A549 (cell line): Measurements from ENCODE around the gene ADAMTS16. TPM values are rescaled to one million over a fixed set of nuclear protein-coding genes. Genes with fewer than 3 reads are reported as not detected.

Experiments used
- ATAC-seq, 2 experiments: fragments of 200-7000 bp in 1 of 2; fragments of >200 bp in 1 of 2; cut with Nextera tagmentation in 1 of 2; cut with Tn5 transposase in 1 of 2; 3 replicates each; pipeline versions ENCODE4 v1.8.0 to v1.9.1; 2018 to 2020; ENCODE audit warnings: mild to moderate bottlenecking in 1 of 2, moderate library complexity in 1 of 2
- CTCF ChIA-PET: fragments of 300-600 bp; sonication (Branson Sonifier 250); formaldehyde crosslinking; extraction: SDS; loops from one replicate; lab custom pipeline; 2021; ENCODE audit warnings: antibody characterized with exemption, inconsistent platforms; lab: Yijun Ruan, JAX
- POLR2A ChIA-PET: fragments of 350-600 bp; formaldehyde crosslinking; extraction: SDS; loops from one replicate; lab custom pipeline; 2021; ENCODE audit warnings: antibody characterized with exemption, inconsistent platforms; lab: Yijun Ruan, JAX
- DNase-seq, 2 experiments: peaks; one replicate each; pipeline versions ENCODE4 v3.0.0 to v3.0.0-alpha.2; 2011 to 2016; ENCODE audit warnings: low read depth in 1 of 2, low spot score in 1 of 2
- FAIRE-seq: peaks from 2 replicates; lab custom pipeline; 2011; peaks lifted over from hg19 to GRCh38; lab: Jason Lieb, UNC
- H3K27ac ChIP-seq, 2 experiments: fragments of >200 bp; sonication (Bioruptor Twin); formaldehyde crosslinking; 3 replicates each; pipeline ENCODE4 v1.5.1; 2016 to 2017
- H3K4me1 ChIP-seq: fragments of >200 bp; sonication (Bioruptor Twin); formaldehyde crosslinking; 3 replicates; pipeline ENCODE4 v1.6.1; 2016
- H3K4me2 ChIP-seq: fragments of >200 bp; sonication (Bioruptor Twin); formaldehyde crosslinking; 3 replicates; pipeline ENCODE4 v1.6.1; 2016
- H3K4me3 ChIP-seq: fragments of >200 bp; sonication (Bioruptor Twin); formaldehyde crosslinking; 3 replicates; pipeline ENCODE4 v1.5.1; 2016
- H3K9me3 ChIP-seq: fragments of >200 bp; sonication (Bioruptor Twin); formaldehyde crosslinking; 3 replicates; pipeline ENCODE4 v1.6.1; 2016
- CBX2 ChIP-seq: fragments of 200-600 bp; sonication (generic); IDR thresholded peaks from 2 replicates; pipeline ENCODE4 v1.6.1; 2016; ENCODE audit warnings: low read depth, mild to moderate bottlenecking, borderline replicate concordance
- CBX8 ChIP-seq: fragments of 200-600 bp; sonication (generic); IDR thresholded peaks from 2 replicates; pipeline ENCODE4 v1.6.1; 2016
- CEBPB ChIP-seq, 2 experiments: fragments of >200 bp in 1 of 2; sonication (Bioruptor Twin) in 1 of 2; formaldehyde crosslinking in 1 of 2; IDR thresholded peaks; 2 replicates each; pipeline ENCODE4 v1.6.1; 2012 to 2016
- EHF ChIP-seq: fragments of 250-450 bp; sonication (Bioruptor Pico); IDR thresholded peaks from 2 replicates; pipeline ENCODE4 v1.5.0; 2020; ENCODE audit warnings: mild to moderate bottlenecking
- EHMT2 ChIP-seq: fragments of 200-600 bp; sonication (generic); IDR thresholded peaks from 2 replicates; pipeline ENCODE4 v1.6.1; 2016; ENCODE audit warnings: antibody characterized with exemption, low read depth, mild to moderate bottlenecking, moderate library complexity
- FOSL2 ChIP-seq, 2 experiments: fragments of 450-650 bp in 1 of 2; fragments of >200 bp in 1 of 2; sonication (Bioruptor Twin) in 1 of 2; formaldehyde crosslinking; IDR thresholded peaks; 2 replicates each; pipeline versions ENCODE4 v1.5.0 to v1.6.1; 2016 to 2020; ENCODE audit warnings: mild to moderate bottlenecking in 1 of 2, moderate library complexity in 1 of 2
- FOXS1 ChIP-seq: fragments of 250-450 bp; sonication (Bioruptor Pico); IDR thresholded peaks from 2 replicates; pipeline ENCODE4 v1.5.0; 2020; ENCODE audit warnings: mild to moderate bottlenecking, moderate library complexity
- HEYL ChIP-seq: fragments of 250-450 bp; sonication (Bioruptor Pico); IDR thresholded peaks from 2 replicates; pipeline ENCODE4 v1.8.0; 2021; ENCODE audit warnings: mild to moderate bottlenecking, moderate library complexity
- HOXB13 ChIP-seq: fragments of 250-450 bp; sonication (Bioruptor Pico); IDR thresholded peaks from 2 replicates; pipeline ENCODE4 v1.5.0; 2020; ENCODE audit warnings: low read depth, mild to moderate bottlenecking, moderate library complexity
- JUNB ChIP-seq: fragments of >200 bp; sonication (Bioruptor Twin); formaldehyde crosslinking; IDR thresholded peaks from 2 replicates; pipeline ENCODE4 v1.6.1; 2016
- KDM1A ChIP-seq: fragments of 200-600 bp; sonication (generic); IDR thresholded peaks from 2 replicates; pipeline ENCODE4 v1.6.1; 2016; ENCODE audit warnings: low read depth, mild to moderate bottlenecking
- KDM5A ChIP-seq: fragments of 200-600 bp; sonication (generic); IDR thresholded peaks from 2 replicates; pipeline ENCODE4 v1.6.1; 2016; ENCODE audit warnings: antibody characterized with exemption, mild to moderate bottlenecking
- MAFK ChIP-seq: fragments of 450-650 bp; IDR thresholded peaks from 2 replicates; pipeline ENCODE4 v1.6.1; 2014; ENCODE audit not compliant: partially characterized antibody
- MAZ ChIP-seq: fragments of 150-350 bp; IDR thresholded peaks from 2 replicates; pipeline ENCODE4 v1.6.1; 2014; ENCODE audit warnings: antibody characterized with exemption, low read depth, low read length, borderline replicate concordance
- NFE2L2 ChIP-seq: fragments of 150-350 bp; conservative IDR thresholded peaks from 2 replicates; pipeline ENCODE4 v1.6.1; 2014; ENCODE audit warnings: low read length
- NR3C1 ChIP-seq: fragments of >200 bp; sonication (Bioruptor Twin); formaldehyde crosslinking; IDR thresholded peaks from 3 replicates; pipeline ENCODE4 v1.6.1; 2017
- POLR2A ChIP-seq: IDR thresholded peaks from 2 replicates; pipeline ENCODE4 v1.6.1; 2012; ENCODE audit warnings: mild to moderate bottlenecking, low read length
- POLR2AphosphoS2 ChIP-seq: conservative IDR thresholded peaks from 2 replicates; pipeline ENCODE4 v1.6.1; 2012; ENCODE audit warnings: low read length, improper control_type of control experiment, inconsistent platforms
- RAD21 ChIP-seq, 2 experiments: fragments of >200 bp in 1 of 2; sonication (Bioruptor Twin) in 1 of 2; formaldehyde crosslinking in 1 of 2; IDR thresholded peaks in 1 of 2; conservative IDR thresholded peaks in 1 of 2; 2 replicates in 1 of 2; 3 replicates in 1 of 2; pipeline ENCODE4 v1.6.1; 2012 to 2018; ENCODE audit warnings: inconsistent platforms in 1 of 2
- RARB ChIP-seq: fragments of 250-450 bp; sonication (Bioruptor Pico); IDR thresholded peaks from 2 replicates; pipeline ENCODE4 v1.8.0; 2021; ENCODE audit warnings: mild to moderate bottlenecking, moderate library complexity
- ZC3H11A ChIP-seq: fragments of 450-650 bp; IDR thresholded peaks from 2 replicates; pipeline ENCODE4 v1.6.1; 2014; ENCODE audit warnings: antibody characterized with exemption, mild to moderate bottlenecking
- WGBS: methylation state at CpG from one replicate; pipeline ENCODE4 v1.1.6; 2017; ENCODE audit errors: missing lambda C conversion rate; 5-methylcytosine and 5-hydroxymethylcytosine counted together
- polyA plus RNA-seq, 4 experiments: library from polyadenylated mRNA; depleted of rRNA in 3 of 4; stranded (reverse); fragments of >200 nt; fragmentation: RNase III in 1 of 4; extraction: RNeasy Plus Mini Kit Qiagen cat#74134 plus additional on column Dnase treatment in 1 of 4; gene quantifications; 2 replicates in 3 of 4; 3 replicates in 1 of 4; pipeline ENCODE4 v1.2.3, GENCODE V29; 2011 to 2017
- TF ChIP-seq, protein P1 (sequence below): fragments of >200 bp; sonication (Bioruptor Twin); formaldehyde crosslinking; IDR thresholded peaks from 3 replicates; pipeline ENCODE4 v1.6.1; 2016
- TF ChIP-seq, protein P2 (sequence below): IDR thresholded peaks from 2 replicates; pipeline ENCODE4 v1.6.1; 2012

The ADAMTS16 gene
- polyA plus RNA-seq, 2 of the 4 experiments (the other 2 are of a cell fraction): 0.71 to 1.0 TPM

DNA sequence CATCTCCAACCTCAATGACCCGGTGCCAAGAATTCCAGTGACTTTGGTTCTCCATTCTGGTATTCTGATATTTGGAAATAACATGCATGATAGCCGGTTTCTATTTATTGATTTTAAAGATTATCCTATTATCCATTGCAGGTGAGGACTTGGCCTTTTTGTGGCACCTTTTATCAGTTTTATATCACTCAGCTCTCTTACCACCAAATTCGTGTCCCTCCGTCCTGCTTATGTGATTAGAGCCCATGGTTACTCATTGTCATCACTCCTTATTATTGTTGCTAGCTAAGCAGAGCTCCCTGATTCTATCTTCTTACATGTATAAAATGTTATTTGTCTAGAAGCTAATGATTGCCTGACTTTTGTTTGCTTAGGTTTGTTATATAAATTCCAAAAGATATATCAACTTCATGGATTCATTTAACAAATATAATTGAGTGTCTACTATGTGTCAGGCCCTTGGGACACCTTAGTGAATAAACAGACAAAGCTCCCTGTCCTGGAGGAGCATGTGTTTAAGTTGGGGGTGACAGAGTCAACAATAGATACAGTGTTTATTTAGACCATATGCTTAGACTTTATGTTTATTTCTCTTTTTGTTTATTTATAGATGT lies 138.2 kb downstream of the ADAMTS16 start (continued):
- TF ChIP-seq EHF (CRISPR knock-in tag) (no peak), FOSL2 (IDR thresholded peaks at IDR 0.05) (no peak), FOSL2 (CRISPR knock-in tag; IDR thresholded peaks at IDR 0.05) (peak; percentile 21; the same call in 1 of the 2 replicates), KDM1A (no peak), KDM5A (no peak), POLR2A (no peak), POLR2AphosphoS2 (no peak), JUNB (0 out of 2 replicates have a peak, but pooled peaks have one; percentile 22), FOXS1 (no peak), HOXB13 (no peak), CBX8 (no peak), RAD21 (conservative IDR thresholded peaks at IDR 0.05 in 1 of 2, IDR thresholded peaks at IDR 0.05 in 1 of 2) (0 out of 5 replicates have a peak, but pooled peaks of 1 of the 2 experiments have one; percentile 3), CEBPB (IDR thresholded peaks at IDR 0.05) (0 out of 4 replicates have a peak, but pooled peaks of 1 of the 2 experiments have one; percentile 14), ZC3H11A (no peak), MAZ (no peak)
- TF ChIP-seq, protein P1, sequence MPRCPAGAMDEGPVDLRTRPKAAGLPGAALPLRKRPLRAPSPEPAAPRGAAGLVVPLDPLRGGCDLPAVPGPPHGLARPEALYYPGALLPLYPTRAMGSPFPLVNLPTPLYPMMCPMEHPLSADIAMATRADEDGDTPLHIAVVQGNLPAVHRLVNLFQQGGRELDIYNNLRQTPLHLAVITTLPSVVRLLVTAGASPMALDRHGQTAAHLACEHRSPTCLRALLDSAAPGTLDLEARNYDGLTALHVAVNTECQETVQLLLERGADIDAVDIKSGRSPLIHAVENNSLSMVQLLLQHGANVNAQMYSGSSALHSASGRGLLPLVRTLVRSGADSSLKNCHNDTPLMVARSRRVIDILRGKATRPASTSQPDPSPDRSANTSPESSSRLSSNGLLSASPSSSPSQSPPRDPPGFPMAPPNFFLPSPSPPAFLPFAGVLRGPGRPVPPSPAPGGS: no peak

DNA sequence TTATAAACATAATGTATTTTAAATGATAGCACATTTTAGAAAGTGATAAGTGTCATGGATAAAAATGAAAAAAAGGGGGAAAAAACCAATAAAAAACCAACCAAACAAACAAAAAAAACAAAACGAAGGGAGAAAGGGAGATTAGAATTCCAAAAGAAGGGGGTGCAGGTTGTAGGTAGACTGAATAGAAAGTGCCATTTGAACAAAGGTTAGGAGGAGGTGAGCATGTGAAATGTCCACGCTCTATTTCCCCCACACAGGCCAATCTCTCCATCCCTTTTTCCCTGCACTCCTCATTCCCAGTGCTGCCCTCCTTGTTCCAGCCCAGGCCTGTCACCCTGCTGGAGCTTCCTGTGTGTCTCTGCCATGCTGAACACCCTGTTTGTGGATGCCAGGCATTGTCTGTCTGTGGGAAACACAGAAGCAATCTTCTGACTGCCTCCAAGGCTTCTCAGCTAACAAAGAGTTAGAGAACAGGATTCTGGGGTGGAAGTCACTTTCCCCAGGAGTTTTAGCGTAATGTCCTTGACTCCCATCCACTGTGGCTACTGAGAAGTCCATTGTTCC lies 138.8 kb downstream of the ADAMTS16 start:
- Histone ChIP-seq H3K27ac (peak overlapping the region in 1 of 2 experiments; percentile 40; a peak in 1 of 6 replicates), H3K4me2 (peak overlapping the region; percentile 39), H3K4me1 (peaks cover 17% of the 10 kb centered on the region; the same call in 2 of the 3 replicates), H3K4me3 (no peak overlapping the region), H3K9me3 (peaks cover 5% of the 10 kb centered on the region; the same call in 2 of the 3 replicates)
- WGBS: 52% methylated on average over 3 of the region's 3 CpGs
- DNase-seq (peak in 1 of 2 experiments; percentile 9), ATAC-seq (peak; percentile 68 to 85; a peak in 5 of 6 replicates), FAIRE-seq (no peak)
- CTCF ChIA-PET: no interaction called here
- TF ChIP-seq MAFK (no peak), EHMT2 (no peak), RARB (CRISPR knock-in tag) (no peak), KDM5A (no peak), HEYL (CRISPR knock-in tag) (no peak), NFE2L2 (no peak)
- POLR2A ChIA-PET: no interaction called here

DNA sequence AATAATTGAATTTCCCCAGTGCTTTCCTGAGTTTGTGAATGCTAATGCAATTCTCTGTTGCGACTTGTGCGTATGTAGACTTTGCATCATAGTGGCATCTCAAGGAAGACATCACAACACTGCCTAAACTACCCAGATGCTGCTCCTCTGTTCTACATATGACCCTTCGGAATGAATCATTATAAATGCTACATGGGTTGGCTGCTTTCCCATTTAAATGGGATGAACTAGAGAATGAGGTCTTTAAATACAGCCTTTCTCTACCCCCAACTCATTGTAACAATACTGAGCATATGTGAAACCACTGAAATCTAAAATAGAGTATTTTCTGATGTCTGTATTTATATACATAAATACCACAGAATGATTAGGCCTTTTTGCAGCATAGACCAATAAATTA lies 145.8 kb downstream of the ADAMTS16 start:
- H3K4me1 ChIP-seq: peaks cover 13% of the 10 kb centered on the region
- POLR2A ChIA-PET: no interaction called here
- WGBS: 90% methylated on average over 3 of the region's 3 CpGs
- no peak overlapping the region for H3K4me2 ChIP-seq
- FAIRE-seq (no peak), ATAC-seq (no peak), DNase-seq (no peak)
- TF ChIP-seq MAZ (no peak), NFE2L2 (no peak)
- H3K4me3 ChIP-seq: no peak overlapping the region
- no peak overlapping the region for H3K27ac ChIP-seq
- CTCF ChIA-PET: no interaction called here
- H3K9me3 ChIP-seq: peaks cover 5% of the 10 kb centered on the region; the same call in 2 of the 3 replicates

DNA sequence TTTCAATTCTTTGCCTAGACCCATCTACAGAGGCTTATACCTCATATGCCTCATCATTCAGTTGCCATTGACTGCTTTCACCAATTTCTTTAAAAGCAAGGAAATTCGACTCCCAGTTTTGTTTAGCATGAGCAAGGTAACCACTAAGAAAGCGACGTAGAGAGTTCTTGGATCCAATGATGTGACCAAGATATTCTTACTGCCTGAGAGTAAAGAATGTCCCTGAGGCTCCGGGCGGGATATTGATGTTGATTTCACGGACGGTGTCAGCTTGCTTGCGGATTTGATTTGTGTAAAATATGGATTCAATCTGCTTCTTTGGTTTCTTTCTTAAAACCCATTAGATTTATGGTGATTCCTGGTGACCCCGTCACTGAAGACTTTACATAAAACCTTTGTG lies 147.3 kb downstream of the ADAMTS16 start:
- peak overlapping the region in 1 of 2 experiments; percentile 69; a peak in 3 of 6 replicates for H3K27ac ChIP-seq

More for the DNA sequence above, 147.3 kb downstream of the ADAMTS16 start:
- DNase-seq (no peak), ATAC-seq (no peak), FAIRE-seq (no peak)
- no peak overlapping the region for H3K4me3 ChIP-seq
- H3K9me3 ChIP-seq: peaks cover 5% of the 10 kb centered on the region; the same call in 2 of the 3 replicates
- 89% methylated on average over 9 of the region's 9 CpGs for WGBS
- peaks cover 16% of the 10 kb centered on the region for H3K4me1 ChIP-seq
- TF ChIP-seq NR3C1 (no peak), MAZ (no peak), POLR2AphosphoS2 (no peak), CBX2 (no peak)
- TF ChIP-seq, protein P2, sequence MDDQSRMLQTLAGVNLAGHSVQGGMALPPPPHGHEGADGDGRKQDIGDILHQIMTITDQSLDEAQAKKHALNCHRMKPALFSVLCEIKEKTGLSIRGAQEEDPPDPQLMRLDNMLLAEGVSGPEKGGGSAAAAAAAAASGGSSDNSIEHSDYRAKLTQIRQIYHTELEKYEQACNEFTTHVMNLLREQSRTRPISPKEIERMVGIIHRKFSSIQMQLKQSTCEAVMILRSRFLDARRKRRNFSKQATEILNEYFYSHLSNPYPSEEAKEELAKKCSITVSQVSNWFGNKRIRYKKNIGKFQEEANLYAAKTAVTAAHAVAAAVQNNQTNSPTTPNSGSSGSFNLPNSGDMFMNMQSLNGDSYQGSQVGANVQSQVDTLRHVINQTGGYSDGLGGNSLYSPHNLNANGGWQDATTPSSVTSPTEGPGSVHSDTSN: no peak
- no peak overlapping the region for H3K4me2 ChIP-seq
- ChIA-PET POLR2A (no interaction called here), CTCF (interaction anchor here (1.3 kb wide), 1 partner anchor 131 kb away, joined by 3 read pairs; no protein-coding TSS in a partner anchor)
